Epithelial cell of esophagus (primary cell): ENCODE measurements around the gene TYMS.
"Not testable (repeated sequence)": the region's sequence is repeated elsewhere in the genome, so short reads cannot be mapped to it uniquely, and the experiment has no call there.

Source experiments
- DNase-seq: peaks from one replicate; pipeline ENCODE4 v3.0.0; 2010; ENCODE audit warnings: low read depth
- H3K4me3 ChIP-seq: 2 replicates; pipeline ENCODE4 v1.5.1; 2011; ENCODE audit warnings: mild to moderate bottlenecking, low read length, control low read depth
- TF ChIP-seq, protein P1 (sequence below): IDR thresholded peaks from 2 replicates; pipeline ENCODE4 v1.5.1; 2011; ENCODE audit warnings: low read depth, mild to moderate bottlenecking, low read length, control low read depth, inconsistent platforms; ENCODE audit not compliant: insufficient read depth; ENCODE audit errors: missing control alignments

The TYMS gene

DNA sequence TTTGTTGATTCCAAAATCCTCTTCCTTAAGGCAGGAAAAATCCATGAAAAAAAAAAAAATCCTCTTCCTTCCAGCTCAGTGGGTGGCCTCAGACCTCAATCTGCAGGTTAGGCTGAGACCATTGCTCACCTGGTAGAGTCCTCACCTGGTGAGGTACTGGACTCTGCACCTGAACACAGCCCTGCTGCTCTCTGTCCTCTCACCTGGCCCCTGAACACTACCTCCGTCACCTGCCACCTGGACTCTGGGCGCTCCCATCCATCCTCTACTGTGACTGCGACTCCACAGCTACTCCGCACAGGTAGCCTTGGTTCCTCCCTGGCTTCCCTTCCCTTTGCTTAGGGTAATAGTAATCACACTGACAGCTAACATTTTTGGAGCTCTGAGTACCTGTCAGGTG lies 22.1 kb downstream of the TYMS start:
- TF ChIP-seq, protein P1, sequence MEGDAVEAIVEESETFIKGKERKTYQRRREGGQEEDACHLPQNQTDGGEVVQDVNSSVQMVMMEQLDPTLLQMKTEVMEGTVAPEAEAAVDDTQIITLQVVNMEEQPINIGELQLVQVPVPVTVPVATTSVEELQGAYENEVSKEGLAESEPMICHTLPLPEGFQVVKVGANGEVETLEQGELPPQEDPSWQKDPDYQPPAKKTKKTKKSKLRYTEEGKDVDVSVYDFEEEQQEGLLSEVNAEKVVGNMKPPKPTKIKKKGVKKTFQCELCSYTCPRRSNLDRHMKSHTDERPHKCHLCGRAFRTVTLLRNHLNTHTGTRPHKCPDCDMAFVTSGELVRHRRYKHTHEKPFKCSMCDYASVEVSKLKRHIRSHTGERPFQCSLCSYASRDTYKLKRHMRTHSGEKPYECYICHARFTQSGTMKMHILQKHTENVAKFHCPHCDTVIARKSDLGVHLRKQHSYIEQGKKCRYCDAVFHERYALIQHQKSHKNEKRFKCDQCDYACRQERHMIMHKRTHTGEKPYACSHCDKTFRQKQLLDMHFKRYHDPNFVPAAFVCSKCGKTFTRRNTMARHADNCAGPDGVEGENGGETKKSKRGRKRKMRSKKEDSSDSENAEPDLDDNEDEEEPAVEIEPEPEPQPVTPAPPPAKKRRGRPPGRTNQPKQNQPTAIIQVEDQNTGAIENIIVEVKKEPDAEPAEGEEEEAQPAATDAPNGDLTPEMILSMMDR, result no peak

DNA sequence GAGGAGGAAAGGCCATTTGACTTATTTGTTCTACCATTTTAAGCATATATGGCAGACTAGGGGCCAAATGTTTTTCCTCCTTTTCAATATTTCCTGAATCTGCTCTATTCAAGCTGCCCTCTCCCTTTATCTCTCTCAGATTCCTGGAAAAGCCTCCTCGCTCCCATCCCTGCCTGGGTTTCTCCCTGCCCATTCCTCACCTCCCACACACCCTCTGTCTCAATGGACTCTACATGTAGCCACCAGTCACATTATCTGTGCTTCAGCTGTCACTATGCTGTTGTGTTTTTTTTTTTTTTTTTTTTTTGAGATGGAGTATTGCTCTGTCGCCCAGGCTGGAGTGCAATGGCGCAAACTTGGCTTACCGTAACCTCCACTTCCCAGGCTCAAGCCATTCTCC lies 22.9 kb downstream of the TYMS start:
- no peak overlapping the region for H3K4me3 ChIP-seq
- TF ChIP-seq, protein P1, result no peak
- no peak for DNase-seq

More for the DNA sequence above, 22.1 kb downstream of the TYMS start:
- H3K4me3 ChIP-seq, result no peak overlapping the region
- no peak for DNase-seq

DNA sequence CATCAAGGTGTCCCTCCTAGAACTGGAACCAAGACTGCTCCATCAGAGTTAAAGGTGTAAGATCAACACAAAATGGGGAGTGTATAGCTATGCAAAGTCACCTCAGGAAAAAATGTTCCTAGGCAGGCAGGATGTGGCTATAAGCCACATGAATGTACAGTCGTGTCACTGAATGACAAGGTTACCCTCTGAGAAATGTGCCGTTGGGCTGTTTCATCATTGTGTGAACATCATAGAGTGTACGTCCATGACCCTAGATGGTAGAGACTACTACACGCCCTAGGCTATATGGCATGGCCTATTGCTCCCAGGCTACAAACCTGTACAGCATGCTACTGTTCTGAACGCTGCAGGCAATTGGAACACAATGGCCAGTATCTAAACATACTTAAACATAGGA lies 24.5 kb downstream of the TYMS start:
- TF ChIP-seq, protein P1, result no peak
- no peak for DNase-seq

DNA sequence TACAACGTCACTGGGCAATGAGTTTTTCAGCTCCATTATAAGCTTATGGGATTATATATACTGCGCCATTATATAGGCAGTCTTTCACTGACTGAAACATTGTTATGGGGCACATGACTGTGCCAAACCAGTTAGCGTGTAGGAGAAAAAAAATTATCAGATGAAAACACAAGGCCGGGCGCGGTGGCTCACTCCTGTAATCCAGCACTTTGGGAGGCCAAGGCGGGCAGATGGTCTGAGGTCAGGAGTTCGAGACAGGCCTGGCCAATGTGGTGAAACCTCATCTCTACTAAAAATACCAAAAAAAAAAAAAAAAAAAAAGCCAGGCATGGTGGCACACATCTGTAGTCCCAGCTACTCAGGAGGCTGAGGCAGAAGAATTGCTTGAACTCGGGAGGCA lies 25.0 kb downstream of the TYMS start:
- H3K4me3 ChIP-seq, DNase-seq: not testable (repeated sequence)

More for the DNA sequence above, 24.5 kb downstream of the TYMS start:
- no peak overlapping the region for H3K4me3 ChIP-seq

DNA sequence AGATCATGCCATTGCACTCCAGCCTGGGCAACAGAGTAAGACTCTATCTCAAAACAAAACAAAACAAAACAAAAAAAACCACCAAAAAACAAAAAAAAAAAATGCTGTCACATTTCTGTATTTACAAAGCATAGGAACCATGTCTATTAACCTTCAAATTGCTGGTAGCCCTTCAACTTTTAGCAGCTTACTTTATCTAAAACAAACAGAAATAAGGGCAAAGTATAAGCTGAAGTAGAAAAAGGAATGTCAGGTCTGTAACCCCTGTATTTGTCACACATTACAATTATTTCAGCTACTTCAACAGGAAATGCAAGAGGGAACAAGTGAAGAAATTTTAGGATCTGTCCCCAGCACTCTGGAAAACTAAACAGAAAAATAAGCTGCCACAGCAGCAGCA lies 25.4 kb downstream of the TYMS start:
- H3K4me3 ChIP-seq, result no peak overlapping the region
- DNase-seq, result no peak
- TF ChIP-seq, protein P1, result no peak

DNA sequence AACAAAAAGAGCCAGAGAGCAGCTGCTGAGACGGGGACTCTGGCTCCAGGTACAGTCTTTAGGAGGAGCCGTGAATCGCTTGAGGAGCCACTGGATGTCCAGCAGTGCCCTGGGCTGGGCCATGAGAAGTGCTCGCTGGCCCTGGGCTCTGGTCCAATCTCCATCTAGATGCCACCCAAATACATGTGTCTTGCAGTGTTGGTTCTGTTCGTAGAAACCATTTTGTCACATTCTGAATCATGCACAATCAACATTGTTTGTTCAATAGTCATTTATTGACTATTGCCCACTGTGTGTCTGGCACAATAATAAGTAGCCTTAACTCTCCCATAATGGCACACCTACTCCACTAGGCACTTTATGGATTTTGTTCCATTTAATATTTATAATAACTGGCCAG lies 26.1 kb downstream of the TYMS start:
- DNase-seq, result no peak
- TF ChIP-seq, protein P1, result no peak
- H3K4me3 ChIP-seq, result no peak overlapping the region

DNA sequence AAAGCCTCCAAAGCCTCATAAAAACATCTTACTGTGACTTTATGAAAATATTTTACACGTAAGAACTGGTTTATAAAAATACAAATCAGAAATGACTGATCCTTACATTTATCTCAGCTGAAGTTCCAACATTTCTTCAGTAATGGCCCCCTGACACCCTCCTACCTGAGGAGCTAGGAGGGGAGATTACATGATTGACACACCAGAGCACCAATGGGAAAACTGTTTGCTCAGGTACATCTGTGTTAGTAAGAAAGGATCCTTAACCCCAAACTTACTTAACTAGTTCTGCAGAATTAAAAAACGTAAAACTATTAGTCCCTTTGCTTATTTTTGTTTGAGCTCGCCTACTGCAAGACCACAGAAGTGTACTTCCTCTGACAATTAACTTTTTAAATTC lies 28.0 kb downstream of the TYMS start:
- TF ChIP-seq, protein P1, result no peak
- no peak overlapping the region for H3K4me3 ChIP-seq
- peak; percentile 24 for DNase-seq

DNA sequence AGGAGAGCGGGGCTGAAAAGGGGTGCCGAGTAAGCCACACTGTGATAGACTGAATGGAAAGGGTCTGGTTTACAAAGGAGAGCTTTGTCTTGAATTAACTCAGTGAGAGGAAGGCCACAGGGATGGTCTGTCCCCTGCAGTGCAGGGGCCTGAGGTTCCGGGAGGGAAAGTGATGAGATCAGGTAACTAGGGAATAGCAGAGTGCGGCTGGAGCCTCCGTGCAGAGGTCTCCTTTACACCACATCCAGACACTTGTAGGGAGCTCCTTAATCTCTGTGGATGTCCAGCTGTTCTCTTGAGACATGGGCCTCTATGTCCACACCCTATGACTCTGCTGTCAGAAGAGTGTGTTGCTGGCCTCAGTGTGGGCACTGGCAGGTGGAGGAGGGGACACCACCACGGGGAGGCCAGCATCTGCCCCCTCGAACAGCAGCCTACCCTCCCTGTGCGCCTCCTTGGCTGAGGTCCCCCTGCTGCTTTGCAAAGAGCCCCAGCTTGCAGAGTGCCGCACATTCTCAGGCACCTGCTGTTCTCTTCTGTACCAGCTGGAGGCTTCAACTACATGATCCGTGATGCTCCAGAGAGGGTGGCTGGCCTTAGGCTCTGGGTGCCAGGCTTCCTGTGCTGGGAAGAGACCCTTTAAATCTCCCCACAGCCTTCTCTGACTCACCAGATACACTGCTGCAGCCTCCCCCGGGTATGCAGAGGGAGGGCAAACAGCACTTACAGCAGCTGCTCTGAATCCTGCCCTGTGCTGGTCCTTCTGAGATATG lies 29.1 kb downstream of the TYMS start:
- no peak for DNase-seq
- TF ChIP-seq, protein P1, result no peak
- H3K4me3 ChIP-seq, result no peak overlapping the region
